Subcutaneous abdominal adipose tissue (tissue), 5 donors: ENCODE measurements around the gene SGMS1.
"Not testable (repeated sequence)": the region's sequence is repeated elsewhere in the genome, so short reads cannot be mapped to it uniquely, and the experiment has no call there.

ENCODE experiments used
- H3K27ac ChIP-seq: one replicate; pipeline ENCODE4 v1.7.0; 2013; ENCODE audit warnings: low read depth, mild to moderate bottlenecking, inconsistent platforms, low read length, moderate library complexity
- H3K27me3 ChIP-seq, 5 donors: one replicate each; pipeline ENCODE4 v1.7.0; 2013; ENCODE audit warnings: low read length in 5 of 5, inconsistent platforms in 1 of 5; ENCODE audit not compliant: control insufficient read depth in 5 of 5, insufficient read depth in 4 of 5
- H3K36me3 ChIP-seq, 5 donors: one replicate each; pipeline ENCODE4 v1.7.0; 2013; ENCODE audit warnings: low read length in 5 of 5; ENCODE audit not compliant: control insufficient read depth in 5 of 5, insufficient read depth in 5 of 5
- H3K4me1 ChIP-seq, 5 donors: one replicate each; pipeline ENCODE4 v1.7.0; 2013; ENCODE audit warnings: low read length in 5 of 5, mild to moderate bottlenecking in 3 of 5, moderate library complexity in 1 of 5; ENCODE audit not compliant: control insufficient read depth in 5 of 5, insufficient read depth in 5 of 5
- H3K4me3 ChIP-seq, 5 donors: one replicate each; pipeline ENCODE4 v1.7.0; 2013; ENCODE audit warnings: low read length in 5 of 5, low read depth in 1 of 5
- H3K9ac ChIP-seq, 5 donors: one replicate each; pipeline ENCODE4 v1.7.0; 2013; ENCODE audit warnings: low read length in 5 of 5, mild to moderate bottlenecking in 4 of 5, moderate library complexity in 3 of 5
- H3K9me3 ChIP-seq, 5 donors: one replicate each; pipeline ENCODE4 v1.7.0; 2013; ENCODE audit warnings: low read length in 5 of 5; ENCODE audit not compliant: control insufficient read depth in 5 of 5
- donor health status: healthy.
- donor health status: healthy.
- donor health status: healthy.
- donor health status: healthy.
- donor health status: healthy.

SGMS1 gene

GRCh38 chr10:50464004-50464409, 159.7 kb downstream of the SGMS1 start:
- peaks cover 4 to 13% (median 9%) of the 10 kb centered on the region in 5 donors for H3K36me3 ChIP-seq
- H3K27ac ChIP-seq = no peak overlapping the region
- no peak overlapping the region for H3K4me3 ChIP-seq
- peaks cover 0 to 11% (median 3%) of the 10 kb centered on the region in 5 donors for H3K4me1 ChIP-seq
- H3K9ac ChIP-seq = no peak overlapping the region
- no peaks in the 10 kb centered on the region for H3K9me3 ChIP-seq
- H3K27me3 ChIP-seq = no peaks in the 10 kb centered on the region

DNA sequence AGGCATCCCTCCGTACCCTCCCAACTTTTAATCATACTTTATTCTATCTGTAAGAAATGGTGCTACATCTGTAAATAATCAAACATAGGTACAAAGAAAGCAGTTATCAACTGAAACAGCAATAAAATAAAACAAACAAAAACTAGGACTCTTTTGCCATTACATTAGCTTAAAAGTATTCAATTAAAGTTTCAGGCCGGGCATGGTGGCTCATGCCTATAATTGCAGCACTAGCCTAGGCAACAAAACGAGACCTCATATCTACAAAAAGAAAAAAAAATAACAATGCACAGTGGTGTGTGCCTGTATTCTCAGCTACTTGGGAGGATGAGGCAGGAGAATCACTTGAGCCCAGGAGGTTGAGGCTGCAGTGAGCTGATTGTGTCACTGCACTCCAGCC, 161.9 kb downstream of the SGMS1 start:
- Histone ChIP-seq H3K4me3 (no peak overlapping the region), H3K27me3 (no peaks in the 10 kb centered on the region), H3K9ac (no peak overlapping the region), H3K4me1 (peaks cover 0 to 11% (median 3%) of the 10 kb centered on the region in 5 donors), H3K27ac (no peak overlapping the region), H3K9me3 (no peaks in the 10 kb centered on the region), H3K36me3 (peaks cover 4 to 10% (median 9%) of the 10 kb centered on the region in 5 donors)

DNA sequence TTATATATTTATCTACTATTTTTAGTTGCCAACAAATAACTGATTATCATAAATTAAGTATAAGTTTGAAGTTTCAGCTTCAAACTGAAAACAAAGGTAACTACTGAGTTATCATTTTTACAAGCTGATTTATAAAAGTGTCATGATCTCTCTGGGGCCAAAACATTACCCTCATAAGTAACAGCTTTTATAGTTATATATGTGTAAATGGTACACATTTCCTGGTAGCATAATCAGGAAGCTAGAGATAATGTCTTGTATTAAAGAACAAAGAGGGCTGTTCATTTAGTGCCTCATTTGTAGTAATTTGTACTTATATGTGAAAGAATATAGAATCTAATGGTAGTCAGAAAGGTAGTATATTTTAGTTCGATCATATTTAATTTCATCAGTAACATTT, 162.6 kb downstream of the SGMS1 start:
- Histone ChIP-seq H3K4me3 (no peak overlapping the region), H3K27ac (no peak overlapping the region), H3K36me3 (peaks cover 4 to 11% (median 9%) of the 10 kb centered on the region in 5 donors), H3K4me1 (peaks cover 0 to 11% (median 3%) of the 10 kb centered on the region in 5 donors), H3K9ac (no peak overlapping the region), H3K27me3 (no peaks in the 10 kb centered on the region), H3K9me3 (no peaks in the 10 kb centered on the region)

- Histone ChIP-seq H3K4me3 (no peak overlapping the region), H3K4me1 (peaks cover 0 to 3% (median 0%) of the 10 kb centered on the region in 5 donors)
These were observed 167.0 kb downstream of the SGMS1 start for GRCh38 chr10:50456719-50457118.

DNA sequence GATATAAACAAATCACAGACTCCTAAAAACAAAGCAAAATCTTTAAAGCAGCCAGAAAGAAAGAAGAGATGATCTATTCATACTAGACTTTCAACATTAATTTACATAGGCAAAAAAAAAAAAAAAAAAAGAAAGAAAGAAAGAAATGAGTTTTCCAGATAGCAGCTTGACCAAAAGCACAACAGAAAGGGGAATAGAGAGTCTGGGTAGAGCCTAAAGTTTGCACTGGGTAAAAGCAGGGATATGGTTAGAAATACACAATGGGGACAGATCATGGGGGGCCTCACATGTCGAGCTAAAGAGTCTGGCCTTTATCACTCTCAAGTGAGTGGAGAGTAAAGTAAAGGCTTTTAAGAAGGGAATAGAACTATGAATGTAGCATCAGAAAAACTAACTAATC, 169.8 kb downstream of the SGMS1 start:
- no peak overlapping the region for H3K27ac ChIP-seq
- no peaks in the 10 kb centered on the region for H3K9me3 ChIP-seq
- H3K4me3 ChIP-seq = no peak overlapping the region
- H3K27me3 ChIP-seq = no peaks in the 10 kb centered on the region
- H3K4me1 ChIP-seq = peaks cover 0 to 3% (median 0%) of the 10 kb centered on the region in 5 donors
- H3K9ac ChIP-seq = no peak overlapping the region
- H3K36me3 ChIP-seq = peaks cover 0 to 6% (median 0%) of the 10 kb centered on the region in 5 donors

More at GRCh38 chr10:50456719-50457118, 167.0 kb downstream of the SGMS1 start:
- no peak overlapping the region for H3K9ac ChIP-seq
- no peaks in the 10 kb centered on the region for H3K27me3 ChIP-seq
- H3K9me3 ChIP-seq = no peaks in the 10 kb centered on the region
- H3K36me3 ChIP-seq = peaks cover 4 to 16% (median 9%) of the 10 kb centered on the region in 5 donors
- H3K27ac ChIP-seq = no peak overlapping the region

- H3K36me3 ChIP-seq = peaks cover 0 to 6% (median 0%) of the 10 kb centered on the region in 5 donors
These were observed 171.2 kb downstream of the SGMS1 start for GRCh38 chr10:50452603-50453002.

DNA sequence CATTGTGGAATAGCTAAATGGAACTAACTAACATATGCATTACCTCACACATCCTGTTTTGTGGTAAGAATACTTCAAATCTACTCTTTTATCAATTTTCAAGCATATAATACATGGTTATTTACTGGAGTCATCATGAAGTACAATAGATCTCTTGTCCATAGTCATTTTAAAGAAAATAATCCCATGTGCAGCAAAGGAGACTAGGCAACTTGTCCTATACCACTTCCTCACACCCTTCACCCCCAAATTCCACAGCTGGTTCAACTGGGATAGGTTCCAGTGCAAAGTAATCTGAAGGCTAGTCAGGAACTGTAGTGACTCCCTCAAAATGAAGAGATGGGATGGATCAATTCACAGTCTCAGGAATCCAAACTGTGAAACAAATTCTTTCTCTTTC, 176.1 kb downstream of the SGMS1 start:
- no peaks in the 10 kb centered on the region for H3K4me1 ChIP-seq
- no peak overlapping the region for H3K27ac ChIP-seq
- H3K9me3 ChIP-seq = no peaks in the 10 kb centered on the region
- H3K4me3 ChIP-seq = no peak overlapping the region
- no peaks in the 10 kb centered on the region for H3K27me3 ChIP-seq
- H3K9ac ChIP-seq = no peak overlapping the region
- no peaks in the 10 kb centered on the region for H3K36me3 ChIP-seq

More at GRCh38 chr10:50452603-50453002, 171.2 kb downstream of the SGMS1 start:
- Histone ChIP-seq H3K27me3 (no peaks in the 10 kb centered on the region), H3K4me3 (no peak overlapping the region), H3K27ac (no peak overlapping the region), H3K4me1 (peaks cover 0 to 3% (median 0%) of the 10 kb centered on the region in 5 donors), H3K9me3 (no peaks in the 10 kb centered on the region), H3K9ac (no peak overlapping the region)

- not testable (repeated sequence) for H3K4me3 ChIP-seq, H3K27me3 ChIP-seq, H3K9ac ChIP-seq, H3K9me3 ChIP-seq, H3K36me3 ChIP-seq, H3K27ac ChIP-seq, H3K4me1 ChIP-seq
These were observed 178.0 kb downstream of the SGMS1 start for GRCh38 chr10:50445777-50446176.

GRCh38 chr10:50440489-50440888, 183.3 kb downstream of the SGMS1 start:
- Histone ChIP-seq H3K36me3 (no peaks in the 10 kb centered on the region), H3K9ac (no peak overlapping the region), H3K4me1 (peaks cover 0 to 2% (median 0%) of the 10 kb centered on the region in 5 donors), H3K4me3 (no peak overlapping the region), H3K27me3 (no peaks in the 10 kb centered on the region), H3K27ac (no peak overlapping the region), H3K9me3 (no peaks in the 10 kb centered on the region)

DNA sequence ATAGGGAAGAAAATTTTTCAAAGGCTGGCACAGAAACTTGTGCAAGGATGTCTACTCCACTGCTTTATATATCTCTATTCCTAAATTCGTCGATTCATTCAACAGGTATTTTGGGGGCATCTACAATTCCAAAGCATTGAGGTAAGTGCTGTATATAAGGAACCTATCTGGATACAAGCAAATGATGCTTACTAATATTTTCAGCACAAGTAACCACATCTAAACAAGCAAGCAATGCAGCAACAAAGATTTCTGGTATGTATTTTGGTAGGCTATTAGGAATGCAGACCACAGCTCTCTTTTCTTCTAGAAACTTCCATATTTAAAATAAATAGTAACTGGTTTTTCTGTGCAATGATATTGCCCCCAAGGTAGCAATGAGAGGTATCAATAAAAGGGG, 183.9 kb downstream of the SGMS1 start:
- Histone ChIP-seq H3K9ac (no peak overlapping the region), H3K27ac (no peak overlapping the region), H3K27me3 (no peaks in the 10 kb centered on the region), H3K4me3 (no peak overlapping the region), H3K9me3 (no peaks in the 10 kb centered on the region), H3K4me1 (peaks cover 0 to 2% (median 0%) of the 10 kb centered on the region in 5 donors), H3K36me3 (peaks cover 0 to 4% (median 0%) of the 10 kb centered on the region in 5 donors)
